K562 (cell line): Measurements from ENCODE around the gene TMCC1. TPM values are rescaled to one million over a fixed set of nuclear protein-coding genes. Genes with fewer than 3 reads are reported as not detected.

ENCODE experiments used
- ATAC-seq: fragments of 200-7000 bp; cut with Tn5 transposase; 3 replicates; pipeline ENCODE4 v1.9.1; 2020; ENCODE audit warnings: moderate library complexity
- BruUV-seq: library from RNA; stranded (reverse); fragments of 400-500 nt; replicated peaks from 2 replicates; lab custom pipeline; 2021; lab: Mats Ljungman, UMichigan
- CTCF ChIA-PET: fragments of 300-600 bp; formaldehyde crosslinking; extraction: SDS; loops from one replicate; lab custom pipeline; 2021; ENCODE audit warnings: low intra/inter-chr PET ratio; lab: Yijun Ruan, JAX
- POLR2A ChIA-PET: fragments of 300-600, 350-650 bp; sonication (Branson Sonifier 250); formaldehyde crosslinking; extraction: SDS; loops from one replicate; lab custom pipeline; 2021; ENCODE audit warnings: antibody characterized with exemption, inconsistent platforms; lab: Yijun Ruan, JAX
- DNase-seq, 4 experiments: peaks; one replicate each; pipeline versions ENCODE4 v3.0.0 to v3.0.0-alpha.2; 2011 to 2018; ENCODE audit warnings: low spot score in 3 of 4, mixed read lengths in 3 of 4; ENCODE audit errors: extremely low read depth in 1 of 4
- FAIRE-seq: peaks from 2 replicates; lab custom pipeline; 2011; peaks lifted over from hg19 to GRCh38; lab: Jason Lieb, UNC
- H2AFZ ChIP-seq: 2 replicates; pipeline ENCODE4 v1.6.0; 2011; ENCODE audit warnings: low read depth, low read length, control low read depth, inconsistent platforms
- H3K27ac ChIP-seq: fragments of 200-600 bp; 3 replicates; pipeline ENCODE4 v1.8.0; 2011; ENCODE audit warnings: low read depth, mild to moderate bottlenecking, control low read depth, inconsistent platforms, low read length, moderate library complexity, mixed read lengths; ENCODE audit errors: extremely low read depth
- H3K27me3 ChIP-seq, 2 experiments: fragments of 300-600 bp in 1 of 2; 2 replicates in 1 of 2; 3 replicates in 1 of 2; pipeline versions ENCODE4 v1.6.0 to v1.8.0; 2011; ENCODE audit warnings: inconsistent platforms in 2 of 2, low read length in 2 of 2, mild to moderate bottlenecking in 1 of 2, mixed read lengths in 1 of 2, moderate library complexity in 1 of 2; ENCODE audit not compliant: control insufficient read depth in 2 of 2, insufficient read depth in 2 of 2
- H3K36me3 ChIP-seq: fragments of 300-600 bp; 3 replicates; pipeline ENCODE4 v1.8.0; 2011; ENCODE audit warnings: mild to moderate bottlenecking, low read length, inconsistent platforms; ENCODE audit not compliant: control insufficient read depth, insufficient read depth
- H3K4me1 ChIP-seq, 2 experiments: fragments of 200-600 bp in 1 of 2; replicated peaks in 1 of 2; 2 replicates in 1 of 2; 3 replicates in 1 of 2; pipeline versions ENCODE4 v1.5.1 to v1.8.0; 2011; ENCODE audit warnings: inconsistent platforms in 2 of 2, low read length in 2 of 2, mild to moderate bottlenecking in 1 of 2, mixed read lengths in 1 of 2, moderate library complexity in 1 of 2; ENCODE audit not compliant: control insufficient read depth in 2 of 2, insufficient read depth in 2 of 2
- H3K4me2 ChIP-seq: 2 replicates; pipeline ENCODE4 v1.6.1; 2011; ENCODE audit warnings: low read length, control low read depth, inconsistent platforms, mixed read lengths; ENCODE audit not compliant: insufficient read depth
- H3K4me3 ChIP-seq: fragments of 200-600 bp; sonication (generic), shearing (Covaris generic); 2 replicates; pipeline ENCODE4 v1.5.1; 2016; ENCODE audit warnings: control low read depth, inconsistent platforms
- H3K79me2 ChIP-seq: fragments of 200-600 bp; 3 replicates; pipeline ENCODE4 v1.8.0; 2011; ENCODE audit warnings: low read length, inconsistent platforms; ENCODE audit not compliant: control insufficient read depth, insufficient read depth
- H3K9ac ChIP-seq, 2 experiments: 2 replicates each; pipeline versions ENCODE4 v1.6.0 to v1.6.1; 2011; ENCODE audit warnings: low read depth in 2 of 2, low read length in 2 of 2, control low read depth in 1 of 2, inconsistent platforms in 1 of 2, mild to moderate bottlenecking in 1 of 2, mixed read lengths in 1 of 2; ENCODE audit not compliant: insufficient read depth in 1 of 2
- H3K9me1 ChIP-seq: one replicate; pipeline ENCODE4 v1.6.0; 2011; ENCODE audit warnings: inconsistent platforms, mild to moderate bottlenecking, low read length, moderate library complexity; ENCODE audit not compliant: control insufficient read depth, insufficient read depth
- H3K9me3 ChIP-seq: replicated peaks from 2 replicates; pipeline ENCODE4 v1.5.1; 2011; ENCODE audit warnings: low read depth, low read length, inconsistent platforms; ENCODE audit not compliant: control insufficient read depth, insufficient read depth
- H4K20me1 ChIP-seq: replicated peaks from 2 replicates; pipeline ENCODE4 v1.6.1; 2011; ENCODE audit warnings: low read length, inconsistent platforms, mixed read lengths; ENCODE audit not compliant: control insufficient read depth, insufficient read depth
- FOXJ3 ChIP-seq: sonication (generic); formaldehyde crosslinking; IDR thresholded peaks from 2 replicates; pipeline ENCODE4 v1.4.0; 2020; ENCODE audit warnings: mild to moderate bottlenecking, missing genetic modification reagents
- PHTF2 ChIP-seq: fragments of 250-450 bp; sonication (Bioruptor Pico); IDR thresholded peaks from 2 replicates; pipeline ENCODE4 v1.5.0; 2021; ENCODE audit warnings: mild to moderate bottlenecking
- WGBS: fragments of 100-300 bp; shearing (Covaris generic); methylation state at CpG from one replicate; pipeline ENCODE4 v1.1.6; 2016; ENCODE audit warnings: low coverage, mixed read lengths; ENCODE audit not compliant: insufficient coverage; ENCODE audit errors: missing lambda C conversion rate; 5-methylcytosine and 5-hydroxymethylcytosine counted together
- in situ Hi-C: fragments of 300-500 bp; cut with MboI; formaldehyde crosslinking; loops from 4 replicates; pipeline ENCODE4 v1.15.0; 2018; ENCODE audit warnings: inconsistent platforms, mixed read lengths
- intact Hi-C: fragments of 100-400 bp; cut with micrococcal nuclease; formaldehyde crosslinking; loops from 2 replicates; pipeline ENCODE4 v1.14.2; 2022
- polyA plus RNA-seq, 8 experiments: library from polyadenylated mRNA; depleted of rRNA in 4 of 8; stranded (reverse) in 5 of 8; unstranded in 3 of 8; fragments of >200 nt; fragmentation: Nextera tagmentation in 2 of 8; fragmentation: Illumina TruSeq in 1 of 8; extraction: Ambion mirVana in 2 of 8; extraction: Trizol in 1 of 8; gene quantifications; 2 replicates each; pipeline versions ENCODE4 v1.2.1 to v1.2.3, GENCODE V29; 2011 to 2014; ENCODE audit warnings: inconsistent platforms in 1 of 8, missing spikeins in 1 of 8
- total RNA-seq, 7 experiments: library from RNA; depleted of rRNA in 6 of 7; stranded (reverse); fragments of >200 nt in 6 of 7; fragmentation: Illumina TruSeq in 2 of 7; extraction: Trizol in 2 of 7; gene quantifications; 2 replicates each; pipeline versions ENCODE4 v1.2.1 to v1.2.3, GENCODE V29; 2011 to 2021; ENCODE audit warnings: low replicate concordance in 1 of 7
- TF ChIP-seq, protein P1 (sequence below): fragments of 450-650 bp; IDR thresholded peaks from 2 replicates; pipeline ENCODE4 v1.6.1; 2017; ENCODE audit warnings: antibody characterized with exemption, mild to moderate bottlenecking

TMCC1 gene
- total and polyA plus RNA-seq, 9 of the 15 experiments (the other 6 are each of a cell fraction or from before 2014, with no cell fraction given) = 0.89 to 8.7 (median 4.0) TPM

DNA sequence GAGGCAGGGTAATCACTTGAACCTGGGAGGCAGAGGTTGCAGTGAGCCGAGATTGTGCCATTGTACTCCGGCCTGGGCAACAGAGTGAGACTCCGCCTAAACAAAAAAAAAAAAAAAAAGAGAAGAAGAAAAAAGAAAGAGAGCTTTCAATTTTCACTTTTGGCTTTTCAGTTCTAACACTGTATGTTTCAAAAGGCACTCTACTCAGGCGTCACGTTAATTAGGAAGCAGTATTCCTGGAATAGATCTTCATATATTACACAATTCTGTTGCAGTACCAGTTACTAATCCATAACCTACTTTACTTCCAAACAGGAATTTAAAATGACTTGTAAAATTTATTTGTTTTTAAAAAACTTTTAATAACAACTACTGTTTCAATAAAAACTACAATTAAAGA is 155.3 kb downstream of the TMCC1 start:
- TF ChIP-seq PHTF2 (CRISPR knock-in tag) = no peak
- TF ChIP-seq, protein P1, sequence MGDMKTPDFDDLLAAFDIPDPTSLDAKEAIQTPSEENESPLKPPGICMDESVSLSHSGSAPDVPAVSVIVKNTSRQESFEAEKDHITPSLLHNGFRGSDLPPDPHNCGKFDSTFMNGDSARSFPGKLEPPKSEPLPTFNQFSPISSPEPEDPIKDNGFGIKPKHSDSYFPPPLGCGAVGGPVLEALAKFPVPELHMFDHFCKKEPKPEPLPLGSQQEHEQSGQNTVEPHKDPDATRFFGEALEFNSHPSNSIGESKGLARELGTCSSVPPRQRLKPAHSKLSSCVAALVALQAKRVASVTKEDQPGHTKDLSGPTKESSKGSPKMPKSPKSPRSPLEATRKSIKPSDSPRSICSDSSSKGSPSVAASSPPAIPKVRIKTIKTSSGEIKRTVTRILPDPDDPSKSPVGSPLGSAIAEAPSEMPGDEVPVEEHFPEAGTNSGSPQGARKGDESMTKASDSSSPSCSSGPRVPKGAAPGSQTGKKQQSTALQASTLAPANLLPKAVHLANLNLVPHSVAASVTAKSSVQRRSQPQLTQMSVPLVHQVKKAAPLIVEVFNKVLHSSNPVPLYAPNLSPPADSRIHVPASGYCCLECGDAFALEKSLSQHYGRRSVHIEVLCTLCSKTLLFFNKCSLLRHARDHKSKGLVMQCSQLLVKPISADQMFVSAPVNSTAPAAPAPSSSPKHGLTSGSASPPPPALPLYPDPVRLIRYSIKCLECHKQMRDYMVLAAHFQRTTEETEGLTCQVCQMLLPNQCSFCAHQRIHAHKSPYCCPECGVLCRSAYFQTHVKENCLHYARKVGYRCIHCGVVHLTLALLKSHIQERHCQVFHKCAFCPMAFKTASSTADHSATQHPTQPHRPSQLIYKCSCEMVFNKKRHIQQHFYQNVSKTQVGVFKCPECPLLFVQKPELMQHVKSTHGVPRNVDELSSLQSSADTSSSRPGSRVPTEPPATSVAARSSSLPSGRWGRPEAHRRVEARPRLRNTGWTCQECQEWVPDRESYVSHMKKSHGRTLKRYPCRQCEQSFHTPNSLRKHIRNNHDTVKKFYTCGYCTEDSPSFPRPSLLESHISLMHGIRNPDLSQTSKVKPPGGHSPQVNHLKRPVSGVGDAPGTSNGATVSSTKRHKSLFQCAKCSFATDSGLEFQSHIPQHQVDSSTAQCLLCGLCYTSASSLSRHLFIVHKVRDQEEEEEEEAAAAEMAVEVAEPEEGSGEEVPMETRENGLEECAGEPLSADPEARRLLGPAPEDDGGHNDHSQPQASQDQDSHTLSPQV = no peak
- no peak for TF ChIP-seq FOXJ3 (CRISPR knock-in tag)
- no peaks in the 10 kb centered on the region for H3K27me3 ChIP-seq
- no peak overlapping the region for H3K27ac ChIP-seq
- ChIA-PET POLR2A (interaction anchor here (0.7 kb wide), 1 partner anchor 47 kb away, joined by 4 read pairs; no protein-coding TSS in a partner anchor), CTCF (no interaction called here)
- intact Hi-C loops (no loop called here), in situ Hi-C loops (no loop called here)
- no peak for ATAC-seq
- FAIRE-seq = no peak
- H3K9ac ChIP-seq = no peak overlapping the region
- no peaks in the 10 kb centered on the region for H3K9me1 ChIP-seq
- H3K4me2 ChIP-seq = no peak overlapping the region
- no peak for DNase-seq
- H3K36me3 ChIP-seq = no peaks in the 10 kb centered on the region
- H3K79me2 ChIP-seq = no peaks in the 10 kb centered on the region
- 55% methylated on average over 4 of the region's 5 CpGs for WGBS
- H4K20me1 ChIP-seq = no peaks in the 10 kb centered on the region
- no peaks in the 10 kb centered on the region for H3K9me3 ChIP-seq
- no peaks in the 10 kb centered on the region for H3K4me1 ChIP-seq
- no peak overlapping the region for H2AFZ ChIP-seq
- H3K4me3 ChIP-seq = no peak overlapping the region
- no TSS peak for BruUV-seq
